ENCODE data around the gene KCNA4.

KCNA4 gene

DNA sequence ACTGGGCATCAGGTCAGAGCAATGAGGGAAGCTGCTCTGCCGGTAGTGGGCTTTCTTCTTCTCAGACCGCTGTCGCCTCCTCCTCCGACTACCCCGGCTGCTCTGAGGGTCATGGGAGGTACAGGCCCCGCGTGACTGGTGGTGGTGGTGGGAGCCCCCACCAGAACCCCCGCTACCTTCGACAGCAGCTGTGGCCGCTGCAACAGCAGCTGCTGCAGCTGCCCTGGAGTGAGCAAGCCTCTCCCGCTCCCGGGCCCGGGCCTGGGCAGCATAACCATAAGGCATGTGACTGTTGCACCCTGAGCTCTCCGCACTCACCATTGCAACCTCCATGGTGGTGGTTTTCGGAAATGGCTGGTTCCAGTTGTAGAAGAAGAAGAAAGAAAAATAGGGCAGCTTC, 4.5 kb downstream of the KCNA4 start:
- Histone ChIP-seq H3K36me3 (no peaks in the 10 kb centered on the region), H3K27me3 (peaks cover 35% of the 10 kb centered on the region), H3K27ac (no peak overlapping the region), H3K4me1 (ENCODE audit: control insufficient read depth in 1 of 2, insufficient read depth in 1 of 2, low read depth in 1 of 2, low read length in 1 of 2) (no peaks in the 10 kb centered on the region), H3K9me3 (no peaks in the 10 kb centered on the region), H3K4me3 (ENCODE audit: low read depth in 1 of 2, low read length in 1 of 2) (no peak overlapping the region)
- TF ChIP-seq, protein P1, sequence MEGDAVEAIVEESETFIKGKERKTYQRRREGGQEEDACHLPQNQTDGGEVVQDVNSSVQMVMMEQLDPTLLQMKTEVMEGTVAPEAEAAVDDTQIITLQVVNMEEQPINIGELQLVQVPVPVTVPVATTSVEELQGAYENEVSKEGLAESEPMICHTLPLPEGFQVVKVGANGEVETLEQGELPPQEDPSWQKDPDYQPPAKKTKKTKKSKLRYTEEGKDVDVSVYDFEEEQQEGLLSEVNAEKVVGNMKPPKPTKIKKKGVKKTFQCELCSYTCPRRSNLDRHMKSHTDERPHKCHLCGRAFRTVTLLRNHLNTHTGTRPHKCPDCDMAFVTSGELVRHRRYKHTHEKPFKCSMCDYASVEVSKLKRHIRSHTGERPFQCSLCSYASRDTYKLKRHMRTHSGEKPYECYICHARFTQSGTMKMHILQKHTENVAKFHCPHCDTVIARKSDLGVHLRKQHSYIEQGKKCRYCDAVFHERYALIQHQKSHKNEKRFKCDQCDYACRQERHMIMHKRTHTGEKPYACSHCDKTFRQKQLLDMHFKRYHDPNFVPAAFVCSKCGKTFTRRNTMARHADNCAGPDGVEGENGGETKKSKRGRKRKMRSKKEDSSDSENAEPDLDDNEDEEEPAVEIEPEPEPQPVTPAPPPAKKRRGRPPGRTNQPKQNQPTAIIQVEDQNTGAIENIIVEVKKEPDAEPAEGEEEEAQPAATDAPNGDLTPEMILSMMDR (IDR thresholded peaks at IDR 0.05), result no peak

DNA sequence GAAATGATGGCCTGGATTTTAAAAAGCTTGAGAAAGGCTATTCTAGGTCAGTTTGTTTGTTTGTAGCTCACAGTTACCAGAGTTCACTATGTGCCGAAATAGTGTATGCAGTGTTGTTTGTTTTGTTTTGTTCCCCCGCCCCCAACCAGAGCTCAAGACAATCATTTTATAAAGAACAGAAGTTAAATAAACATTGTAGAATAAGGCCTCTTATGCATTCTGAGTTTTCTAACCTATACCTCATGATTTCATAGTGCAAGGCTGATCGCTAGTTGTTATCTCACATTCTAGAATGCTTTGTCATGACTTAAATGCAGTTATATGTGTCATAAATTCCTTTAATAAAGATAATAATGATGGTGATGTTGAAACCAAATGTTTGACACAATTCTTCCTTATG, 7.8 kb downstream of the KCNA4 start:
- no peak overlapping the region for H3K27ac ChIP-seq
- H3K27me3 ChIP-seq, result peaks cover 2% of the 10 kb centered on the region
- H3K4me3 ChIP-seq (ENCODE audit: low read depth in 1 of 2, low read length in 1 of 2), result no peak overlapping the region
- no peaks in the 10 kb centered on the region for H3K9me3 ChIP-seq
- H3K4me1 ChIP-seq (ENCODE audit: control insufficient read depth in 1 of 2, insufficient read depth in 1 of 2, low read depth in 1 of 2, low read length in 1 of 2), result no peaks in the 10 kb centered on the region
- TF ChIP-seq, protein P1 (IDR thresholded peaks at IDR 0.05), result no peak
- H3K36me3 ChIP-seq, result no peaks in the 10 kb centered on the region

GRCh38 chr11:30006876-30007275, 10.0 kb downstream of the KCNA4 start:
- Histone ChIP-seq H3K27ac (no peak overlapping the region), H3K4me3 (ENCODE audit: low read depth in 1 of 2, low read length in 1 of 2) (no peak overlapping the region), H3K4me1 (ENCODE audit: control insufficient read depth in 1 of 2, insufficient read depth in 1 of 2, low read depth in 1 of 2, low read length in 1 of 2) (no peaks in the 10 kb centered on the region), H3K36me3 (no peaks in the 10 kb centered on the region), H3K9me3 (no peaks in the 10 kb centered on the region), H3K27me3 (no peaks in the 10 kb centered on the region)
- TF ChIP-seq, protein P1 (IDR thresholded peaks at IDR 0.05), result no peak

- no peak overlapping the region for H3K27ac ChIP-seq
- H3K4me3 ChIP-seq (ENCODE audit: low read depth in 1 of 2, low read length in 1 of 2), result no peak overlapping the region
- TF ChIP-seq, protein P1 (IDR thresholded peaks at IDR 0.05), result no peak
- no peaks in the 10 kb centered on the region for H3K27me3 ChIP-seq
- no peaks in the 10 kb centered on the region for H3K36me3 ChIP-seq
- no peaks in the 10 kb centered on the region for H3K4me1 ChIP-seq (ENCODE audit: control insufficient read depth in 1 of 2, insufficient read depth in 1 of 2, low read depth in 1 of 2, low read length in 1 of 2)
- H3K9me3 ChIP-seq, result no peaks in the 10 kb centered on the region
Measured at GRCh38 chr11:30002157-30002785, 14.6 kb downstream of the KCNA4 start.

- Histone ChIP-seq H3K27ac (no peak overlapping the region), H3K4me3 (ENCODE audit: low read depth in 1 of 2, low read length in 1 of 2) (no peak overlapping the region), H3K9me3 (no peaks in the 10 kb centered on the region), H3K36me3 (no peaks in the 10 kb centered on the region), H3K4me1 (ENCODE audit: control insufficient read depth in 1 of 2, insufficient read depth in 1 of 2, low read depth in 1 of 2, low read length in 1 of 2) (no peaks in the 10 kb centered on the region), H3K27me3 (no peaks in the 10 kb centered on the region)
- TF ChIP-seq, protein P1 (IDR thresholded peaks at IDR 0.05), result no peak
Measured at GRCh38 chr11:30000986-30001750, 15.7 kb downstream of the KCNA4 start.

Data from neutrophil (primary cell).